GM12874 (cell line): Measurements from ENCODE around the gene FSTL5.

Experiments
- CTCF ChIP-seq: IDR thresholded peaks from 2 replicates; pipeline ENCODE4 v1.5.1; 2011; ENCODE audit warnings: low read depth, mild to moderate bottlenecking, control low read depth, low read length, moderate library complexity; ENCODE audit not compliant: insufficient read depth

The FSTL5 gene

GRCh38 chr4:161827013-161827412 lies 336.8 kb downstream of the FSTL5 start:
- no peak for TF ChIP-seq CTCF

GRCh38 chr4:161823450-161823849 lies 340.4 kb downstream of the FSTL5 start:
- TF ChIP-seq CTCF = no peak

GRCh38 chr4:161822174-161822573 lies 341.6 kb downstream of the FSTL5 start:
- TF ChIP-seq CTCF = no peak

GRCh38 chr4:161817914-161818313 lies 345.9 kb downstream of the FSTL5 start:
- TF ChIP-seq CTCF = no peak

GRCh38 chr4:161816958-161817357 lies 346.8 kb downstream of the FSTL5 start:
- TF ChIP-seq CTCF = no peak

GRCh38 chr4:161815841-161816240 lies 348.0 kb downstream of the FSTL5 start:
- TF ChIP-seq CTCF = no peak

GRCh38 chr4:161813889-161814288 lies 349.9 kb downstream of the FSTL5 start:
- no peak for TF ChIP-seq CTCF

- TF ChIP-seq CTCF = no peak
Observed at GRCh38 chr4:161813389-161813788, 350.4 kb downstream of the FSTL5 start.
